Endothelial cell (in vitro differentiated cells): Measurements from ENCODE around the gene C6orf89. TPM values are rescaled to one million over a fixed set of nuclear protein-coding genes. Genes with fewer than 3 reads are reported as not detected.

Experiments
- DNase-seq: peaks from one replicate; pipeline ENCODE4 v3.0.0; 2021; ENCODE audit warnings: low spot score
- H3K27ac Mint-ChIP-seq: one replicate; pipeline ENCODE4 v1.8.0; 2021; ENCODE audit warnings: mixed read lengths, inconsistent platforms; ENCODE audit not compliant: unreplicated experiment
- H3K27me3 Mint-ChIP-seq: one replicate; pipeline ENCODE4 v1.8.0; 2021; ENCODE audit warnings: mild to moderate bottlenecking, moderate library complexity, mixed read lengths, inconsistent platforms; ENCODE audit not compliant: unreplicated experiment
- H3K36me3 Mint-ChIP-seq: one replicate; pipeline ENCODE4 v1.8.0; 2021; ENCODE audit warnings: mild to moderate bottlenecking, low read depth, mixed read lengths, inconsistent platforms; ENCODE audit not compliant: unreplicated experiment
- H3K4me1 Mint-ChIP-seq: one replicate; pipeline ENCODE4 v1.8.0; 2021; ENCODE audit warnings: mild to moderate bottlenecking, mixed read lengths, inconsistent platforms; ENCODE audit not compliant: unreplicated experiment
- H3K4me3 Mint-ChIP-seq: one replicate; pipeline ENCODE4 v1.8.0; 2021; ENCODE audit warnings: mild to moderate bottlenecking, mixed read lengths, inconsistent platforms; ENCODE audit not compliant: unreplicated experiment
- H3K9me3 Mint-ChIP-seq: one replicate; pipeline ENCODE4 v1.8.0; 2021; ENCODE audit warnings: mixed read lengths, inconsistent platforms; ENCODE audit not compliant: unreplicated experiment
- total RNA-seq: library from RNA; stranded (reverse); fragmentation: NEBNext Ultra II Directional; extraction: Animal tissue kit (Norgen Biotek cat#: 25700); gene quantifications from one replicate; pipeline ENCODE4 v1.2.1, GENCODE V29; 2021; ENCODE audit not compliant: unreplicated experiment
- TF ChIP-seq, protein P1 (sequence below): fragments of 200-600 bp; sonication (generic); IDR thresholded peaks from one replicate; pipeline ENCODE4 v1.5.0; 2021; ENCODE audit warnings: antibody characterized with exemption; ENCODE audit not compliant: unreplicated experiment

C6orf89 gene
- total RNA-seq, 1 donor from 2014 or later = 43.2 TPM

DNA sequence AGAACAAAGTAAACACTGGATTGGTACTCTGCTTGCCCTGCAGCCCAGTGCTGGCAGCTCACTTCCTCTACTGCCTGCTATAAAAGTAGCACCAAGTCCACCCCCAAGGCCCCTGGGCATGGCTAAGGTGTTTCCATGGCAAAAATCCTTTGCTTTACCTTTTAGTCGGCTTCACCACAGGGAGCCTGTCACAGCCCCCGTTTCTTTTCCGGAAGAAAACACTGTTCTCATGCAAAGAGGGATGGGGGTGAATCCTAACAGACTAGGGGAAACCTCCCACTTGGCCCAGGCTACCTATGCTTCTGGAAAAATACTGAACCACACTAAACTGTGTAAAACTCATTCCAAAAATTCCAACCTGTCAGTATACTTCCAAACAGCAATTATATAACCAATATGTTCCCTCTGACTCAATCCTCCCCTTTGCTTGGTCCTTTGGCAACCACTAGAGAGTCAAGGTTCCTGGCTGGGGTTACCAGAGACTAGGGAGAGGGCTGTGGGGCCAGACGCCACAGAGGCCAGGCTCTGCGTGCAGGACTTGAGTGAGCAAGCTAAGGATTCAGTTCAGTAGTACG, 27.3 kb upstream of the C6orf89 start:
- peaks cover 18% of the 10 kb centered on the region for H3K4me1 Mint-ChIP-seq
- TF ChIP-seq, protein P1, sequence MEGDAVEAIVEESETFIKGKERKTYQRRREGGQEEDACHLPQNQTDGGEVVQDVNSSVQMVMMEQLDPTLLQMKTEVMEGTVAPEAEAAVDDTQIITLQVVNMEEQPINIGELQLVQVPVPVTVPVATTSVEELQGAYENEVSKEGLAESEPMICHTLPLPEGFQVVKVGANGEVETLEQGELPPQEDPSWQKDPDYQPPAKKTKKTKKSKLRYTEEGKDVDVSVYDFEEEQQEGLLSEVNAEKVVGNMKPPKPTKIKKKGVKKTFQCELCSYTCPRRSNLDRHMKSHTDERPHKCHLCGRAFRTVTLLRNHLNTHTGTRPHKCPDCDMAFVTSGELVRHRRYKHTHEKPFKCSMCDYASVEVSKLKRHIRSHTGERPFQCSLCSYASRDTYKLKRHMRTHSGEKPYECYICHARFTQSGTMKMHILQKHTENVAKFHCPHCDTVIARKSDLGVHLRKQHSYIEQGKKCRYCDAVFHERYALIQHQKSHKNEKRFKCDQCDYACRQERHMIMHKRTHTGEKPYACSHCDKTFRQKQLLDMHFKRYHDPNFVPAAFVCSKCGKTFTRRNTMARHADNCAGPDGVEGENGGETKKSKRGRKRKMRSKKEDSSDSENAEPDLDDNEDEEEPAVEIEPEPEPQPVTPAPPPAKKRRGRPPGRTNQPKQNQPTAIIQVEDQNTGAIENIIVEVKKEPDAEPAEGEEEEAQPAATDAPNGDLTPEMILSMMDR = no peak
- H3K36me3 Mint-ChIP-seq = peaks cover 23% of the 10 kb centered on the region
- no peak overlapping the region for H3K4me3 Mint-ChIP-seq
- peak overlapping the region; percentile 1 for H3K27ac Mint-ChIP-seq
- no peaks in the 10 kb centered on the region for H3K27me3 Mint-ChIP-seq
- no peak for DNase-seq
- H3K9me3 Mint-ChIP-seq = no peaks in the 10 kb centered on the region

DNA sequence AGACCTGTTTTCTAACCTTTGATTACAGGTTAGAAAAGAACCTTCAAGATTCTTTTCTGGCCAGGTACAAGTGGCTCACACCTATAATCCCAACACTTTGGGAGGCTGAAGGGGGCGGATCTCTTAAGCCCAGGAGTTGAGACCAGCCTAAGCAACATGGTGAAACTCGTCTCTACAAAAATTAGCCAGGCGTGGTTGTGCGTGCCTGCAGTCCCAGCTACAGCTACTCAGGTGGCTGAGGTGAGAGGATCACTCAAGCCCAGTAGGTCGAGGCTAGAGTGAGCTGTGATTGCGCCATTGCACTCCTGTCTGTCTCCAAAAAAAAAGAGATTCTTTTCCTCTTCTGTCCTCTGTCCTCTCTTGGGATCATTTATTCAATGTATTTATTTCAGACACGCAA, 25.6 kb upstream of the C6orf89 start:
- Mint-ChIP-seq H3K36me3 (peaks cover 30% of the 10 kb centered on the region), H3K27me3 (no peaks in the 10 kb centered on the region), H3K4me1 (peaks cover 34% of the 10 kb centered on the region), H3K27ac (no peak overlapping the region), H3K9me3 (no peaks in the 10 kb centered on the region), H3K4me3 (peak overlapping the region; percentile 6)
- TF ChIP-seq, protein P1 = no peak
- DNase-seq = no peak

GRCh38 chr6:36862164-36862847, 23.4 kb upstream of the C6orf89 start:
- TF ChIP-seq, protein P1 = no peak
- DNase-seq = no peak
- H3K4me3 Mint-ChIP-seq = no peak overlapping the region
- H3K27me3 Mint-ChIP-seq = no peaks in the 10 kb centered on the region
- no peak overlapping the region for H3K27ac Mint-ChIP-seq
- peaks cover 18% of the 10 kb centered on the region for H3K36me3 Mint-ChIP-seq
- H3K4me1 Mint-ChIP-seq = peaks cover 56% of the 10 kb centered on the region
- no peaks in the 10 kb centered on the region for H3K9me3 Mint-ChIP-seq

GRCh38 chr6:36862848-36863382, 22.8 kb upstream of the C6orf89 start:
- DNase-seq = no peak
- no peaks in the 10 kb centered on the region for H3K27me3 Mint-ChIP-seq
- peak overlapping the region; percentile 3 for H3K4me3 Mint-ChIP-seq
- no peaks in the 10 kb centered on the region for H3K9me3 Mint-ChIP-seq
- TF ChIP-seq, protein P1 = no peak
- peaks cover 18% of the 10 kb centered on the region for H3K36me3 Mint-ChIP-seq
- peaks cover 62% of the 10 kb centered on the region for H3K4me1 Mint-ChIP-seq
- H3K27ac Mint-ChIP-seq = no peak overlapping the region
